GM19193 (cell line): Measurements from ENCODE around the gene TMEM272.

Experiments
- POLR2A ChIP-seq: IDR thresholded peaks from 4 replicates; pipeline ENCODE4 v1.6.1; 2011; ENCODE audit not compliant: insufficient read depth, insufficient read length; ENCODE audit errors: extremely low read depth

Gene TMEM272

DNA sequence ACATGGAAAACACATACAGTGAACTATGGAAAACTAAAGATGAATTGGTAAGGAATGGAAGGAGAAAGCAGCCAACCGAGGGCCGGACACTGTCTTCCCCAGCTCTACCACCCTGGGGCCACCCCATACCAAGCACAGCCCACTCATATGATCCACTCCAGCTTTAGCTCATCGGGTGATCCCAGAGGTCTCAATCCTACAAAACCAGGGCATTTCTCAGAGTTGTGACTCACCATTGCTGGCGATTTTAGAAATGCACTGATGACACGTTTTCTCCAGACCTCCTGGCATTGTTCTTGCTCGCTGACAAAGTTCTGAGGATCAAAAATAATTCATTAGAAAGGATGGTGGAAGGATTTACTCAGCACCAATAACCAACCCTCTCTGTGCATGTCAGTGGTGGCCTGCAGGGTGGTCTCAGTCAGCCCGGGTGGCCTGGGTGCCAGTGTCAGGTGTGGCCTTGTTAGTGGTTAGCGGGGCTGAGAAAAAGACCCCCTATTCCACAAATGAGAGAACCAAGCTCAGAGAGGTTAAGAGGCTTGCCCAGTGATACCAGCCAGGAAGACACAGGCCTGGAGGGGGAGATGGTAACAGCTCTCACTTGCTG, 6.6 kb downstream of the TMEM272 start:
- TF ChIP-seq POLR2A: no peak

DNA sequence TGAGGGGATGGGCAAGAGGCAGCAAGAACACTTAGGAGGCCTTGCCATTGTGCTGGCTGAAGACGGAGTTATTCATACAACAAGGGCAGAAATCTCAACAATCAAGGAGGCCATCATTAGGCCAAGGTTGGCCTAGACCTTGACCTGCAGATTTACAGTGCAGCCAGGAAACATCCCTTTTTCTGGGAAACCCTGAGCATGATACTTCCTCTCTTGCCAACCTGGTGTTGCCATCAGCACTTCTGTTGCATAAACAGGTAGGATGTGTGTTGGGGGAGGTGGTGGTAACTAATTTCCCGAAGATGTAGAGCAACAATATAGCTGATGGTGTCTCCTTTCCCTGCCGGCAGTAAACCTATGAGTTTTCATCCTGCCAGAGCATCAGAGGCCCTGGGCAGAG, 8.0 kb downstream of the TMEM272 start:
- TF ChIP-seq POLR2A: no peak

DNA sequence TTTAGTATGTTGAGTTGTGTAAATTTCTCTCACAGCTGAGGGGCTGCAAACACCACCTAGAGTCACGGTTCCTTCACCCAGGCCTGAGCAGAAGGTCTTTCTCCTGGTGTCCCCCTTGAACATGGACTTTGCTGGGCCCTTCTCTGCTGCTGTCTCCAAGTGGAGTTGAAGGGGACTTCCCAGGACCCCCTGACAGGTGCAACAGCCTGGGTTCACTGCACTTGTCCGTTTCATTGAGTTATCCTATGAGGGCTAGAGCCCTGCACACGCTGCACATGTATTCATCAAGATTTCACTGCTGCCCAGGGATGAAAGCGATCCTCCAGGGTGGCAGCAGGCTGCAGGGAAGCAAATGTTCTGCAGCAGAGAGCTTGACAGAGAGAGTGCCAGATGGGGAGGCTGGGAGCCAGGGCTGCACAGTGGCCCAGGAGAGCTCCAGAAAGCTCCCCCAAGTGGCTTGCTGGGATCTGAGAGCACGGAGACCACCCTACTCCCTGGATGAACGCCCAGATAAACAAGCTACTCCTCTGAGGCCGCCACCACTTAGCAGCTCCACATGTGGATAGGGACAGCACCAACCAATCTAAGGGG, 10.3 kb downstream of the TMEM272 start:
- TF ChIP-seq POLR2A: no peak

DNA sequence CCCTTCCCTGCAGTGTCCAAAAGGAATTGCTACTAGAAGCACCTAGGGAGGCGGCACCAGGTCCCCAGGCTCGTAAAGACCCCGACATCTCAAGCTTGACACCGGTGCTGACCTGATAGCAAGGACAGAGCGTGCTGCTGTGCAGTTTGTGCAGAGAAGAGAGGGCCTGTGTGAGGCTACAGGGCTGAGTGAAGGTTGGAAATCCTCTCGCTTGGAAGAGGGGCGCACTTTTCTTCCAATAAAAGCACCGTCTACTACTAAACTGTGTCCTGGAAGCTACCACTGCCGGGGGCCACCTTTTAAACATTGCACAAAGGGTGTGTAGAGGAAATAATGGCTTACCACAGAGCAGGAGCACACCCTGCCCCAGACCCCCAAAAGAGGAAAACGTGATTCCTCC, 11.0 kb downstream of the TMEM272 start:
- no peak for TF ChIP-seq POLR2A

DNA sequence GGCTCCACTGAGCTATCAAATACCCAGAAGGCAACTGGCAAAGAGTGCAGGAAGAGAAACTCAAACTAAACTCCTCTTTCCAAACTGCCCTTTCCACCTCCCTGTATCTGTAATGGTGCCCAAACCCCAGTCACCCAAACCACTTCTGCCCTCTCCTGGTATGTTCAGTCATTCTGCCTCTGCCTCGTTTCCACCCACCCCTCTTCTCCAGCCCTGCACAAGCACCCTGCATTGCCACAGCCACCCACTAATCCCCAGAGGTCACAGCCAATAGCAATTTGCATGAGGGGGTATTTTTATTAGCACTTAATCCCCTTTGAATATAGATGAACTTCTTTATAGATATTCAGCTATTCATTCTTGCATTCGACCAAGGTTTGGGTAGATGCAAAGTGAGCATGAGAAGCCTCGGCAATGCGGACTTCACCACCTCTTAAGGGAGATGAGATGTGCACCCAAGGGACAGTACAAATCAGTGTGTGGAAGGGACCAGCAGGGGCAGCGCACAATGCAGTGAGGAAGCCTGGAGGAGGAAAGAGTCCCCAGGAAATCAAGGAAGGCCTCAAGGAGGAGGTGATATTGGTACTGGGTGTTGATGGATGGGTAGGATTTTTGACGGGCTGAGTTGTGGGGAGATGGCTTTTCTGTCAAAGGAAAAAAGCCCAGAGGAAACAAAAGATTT, 12.4 kb downstream of the TMEM272 start:
- no peak for TF ChIP-seq POLR2A

DNA sequence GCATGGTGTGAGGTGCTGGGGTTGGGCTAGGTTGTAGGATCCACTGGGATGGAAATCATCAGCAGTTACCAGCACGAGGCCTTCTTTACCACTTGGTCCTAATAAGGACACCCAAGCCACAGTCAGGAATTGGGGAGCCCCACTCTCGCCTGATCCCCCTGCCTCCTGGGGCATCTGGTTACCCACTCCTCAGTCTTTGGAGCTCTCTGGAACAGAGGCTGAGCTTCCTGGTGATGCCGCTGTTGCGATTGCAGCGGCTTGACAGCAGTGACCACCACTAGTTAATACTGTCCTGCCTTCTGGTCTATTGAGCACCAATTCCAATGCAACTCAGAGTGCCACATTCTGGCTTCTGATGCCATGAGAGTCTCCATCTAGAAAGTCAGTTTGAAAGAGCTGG, 13.5 kb downstream of the TMEM272 start:
- TF ChIP-seq POLR2A: no peak

DNA sequence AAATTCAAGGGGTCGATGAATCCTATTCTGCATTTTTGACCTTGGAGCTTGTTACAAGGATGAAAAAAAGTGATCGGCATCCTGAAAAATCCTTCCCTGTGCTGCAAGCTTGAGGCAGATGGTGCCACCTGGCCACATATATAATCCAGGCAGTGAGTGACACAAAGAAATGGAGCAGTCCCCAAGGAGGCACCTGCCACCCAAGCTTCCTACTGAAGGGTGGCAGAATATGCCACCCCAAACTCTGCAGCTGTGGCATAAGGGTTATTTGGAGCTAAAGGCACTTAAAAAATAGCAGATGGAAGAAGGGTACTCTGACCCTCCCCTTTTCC, 15.4 kb downstream of the TMEM272 start:
- TF ChIP-seq POLR2A: no peak

DNA sequence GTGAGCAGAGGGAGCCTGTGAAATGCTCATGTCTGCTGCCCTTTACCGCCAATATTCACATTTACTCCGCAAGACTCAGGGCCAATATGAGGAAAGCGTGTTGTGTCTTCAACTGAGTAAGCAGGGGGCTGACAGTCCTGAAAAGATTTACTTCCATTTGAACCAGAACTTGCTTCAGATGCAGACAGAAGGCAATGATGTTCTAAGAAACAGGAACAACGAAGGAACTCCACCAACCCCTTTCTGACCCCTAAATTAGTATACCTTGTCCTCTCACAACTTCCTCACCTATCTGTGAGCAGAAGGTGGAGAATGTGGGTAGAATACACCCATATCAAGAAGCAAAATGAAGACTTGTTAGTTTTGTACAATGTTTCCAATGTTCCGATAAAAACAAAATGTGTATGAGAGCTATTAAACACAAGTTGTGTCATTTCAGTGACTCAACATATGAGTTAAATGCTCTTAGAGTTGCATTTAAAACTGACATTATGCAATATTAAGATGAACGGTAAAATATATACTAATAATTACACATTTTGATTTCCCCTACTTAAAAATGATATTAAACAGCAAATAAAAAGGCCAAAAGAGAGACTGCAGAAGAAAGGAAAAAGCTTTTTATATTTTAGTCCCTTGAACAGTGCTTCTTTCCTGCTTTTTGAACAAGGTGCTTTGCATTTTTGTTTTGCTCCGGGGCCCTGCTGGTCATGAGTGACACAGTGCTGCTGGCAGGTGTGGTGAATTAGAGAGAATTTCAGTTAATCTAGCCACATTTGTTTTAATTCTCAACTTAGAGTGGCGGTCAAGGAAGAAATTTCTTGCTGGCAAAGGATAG, 16.0 kb downstream of the TMEM272 start:
- no peak for TF ChIP-seq POLR2A

DNA sequence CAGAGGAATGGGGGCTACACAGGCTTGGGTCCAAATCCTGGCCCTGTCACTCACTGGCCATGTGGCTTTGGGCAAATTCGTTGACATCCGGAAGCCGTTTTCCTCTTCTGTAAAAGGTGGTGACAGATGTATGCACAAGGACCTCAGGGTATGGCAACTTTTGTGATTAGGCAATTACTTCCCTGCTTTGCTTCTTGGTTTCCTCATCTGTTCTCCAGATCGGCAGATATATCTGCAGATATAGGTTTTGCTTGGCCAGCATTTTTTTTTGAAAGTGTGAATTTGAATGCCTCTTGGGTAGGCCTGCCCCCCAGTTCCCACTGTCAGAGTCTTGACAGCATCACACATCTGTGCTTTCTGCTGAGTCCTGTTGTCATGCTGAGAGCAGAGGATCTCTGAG, 17.7 kb downstream of the TMEM272 start:
- no peak for TF ChIP-seq POLR2A

DNA sequence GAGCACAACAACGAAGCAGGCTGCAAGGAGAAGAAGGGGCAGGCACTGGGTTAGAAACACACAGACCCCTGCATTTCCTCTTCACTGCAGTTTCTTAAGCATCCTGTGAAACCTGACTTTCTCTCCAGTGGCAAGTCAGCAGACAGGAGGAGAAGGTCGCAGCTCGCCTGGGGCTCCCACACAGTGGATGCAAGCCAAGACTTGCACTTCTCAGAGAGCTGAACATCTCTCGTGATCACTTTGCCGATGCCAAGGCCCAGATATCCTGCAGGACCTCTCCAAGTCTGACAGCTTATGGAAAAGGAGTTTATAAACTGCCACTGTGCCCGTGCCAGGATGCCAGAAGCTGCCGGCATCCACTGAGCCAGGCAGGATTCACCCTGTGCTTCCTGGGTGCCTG, 18.4 kb downstream of the TMEM272 start:
- no peak for TF ChIP-seq POLR2A

DNA sequence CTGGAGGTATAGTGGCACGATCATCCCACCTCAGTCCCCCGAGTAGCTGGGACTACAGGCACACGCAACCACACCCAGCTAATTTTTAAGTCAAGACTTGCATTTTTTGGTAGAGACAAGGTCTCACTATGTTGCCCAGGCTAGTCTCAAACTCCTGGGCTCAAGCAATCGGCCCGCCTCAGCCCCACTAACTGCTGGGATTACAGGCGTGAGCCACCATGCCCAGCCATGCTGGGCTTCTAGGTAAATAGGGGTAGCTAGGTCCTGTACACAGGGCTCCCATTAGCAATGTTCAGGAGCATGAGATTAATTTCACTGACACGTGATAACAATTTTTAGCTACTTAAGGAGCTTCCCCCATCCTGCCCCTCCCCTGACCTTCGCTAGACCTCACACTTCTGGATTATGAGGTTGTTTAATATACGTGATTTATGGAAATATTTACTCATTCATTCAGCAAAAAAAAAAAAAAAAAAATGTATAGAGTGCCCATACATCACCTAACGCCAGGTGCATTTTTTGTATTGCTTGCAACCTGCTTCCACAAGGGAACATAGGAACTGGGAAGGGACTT, 19.2 kb downstream of the TMEM272 start:
- no peak for TF ChIP-seq POLR2A

DNA sequence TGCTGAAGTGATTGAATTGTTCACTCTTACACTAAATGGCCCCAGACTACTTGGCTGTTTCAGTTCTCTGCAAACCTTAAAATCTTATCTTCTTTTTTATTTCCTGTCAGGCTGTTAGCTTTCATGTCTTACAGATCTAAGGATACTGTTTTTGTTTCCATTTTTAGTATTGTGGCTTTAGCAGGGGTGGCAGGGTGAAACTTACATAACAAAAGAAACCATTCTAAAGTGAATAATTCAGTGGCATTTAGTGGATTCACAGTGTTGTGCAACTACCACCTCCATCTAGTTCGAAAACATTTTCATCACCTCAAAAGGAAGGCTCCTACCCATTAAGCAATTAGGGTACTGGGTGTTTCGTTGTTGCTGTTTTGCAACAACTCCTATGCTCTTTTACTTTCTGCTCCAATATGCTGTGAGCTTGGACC, 19.8 kb downstream of the TMEM272 start:
- no peak for TF ChIP-seq POLR2A

DNA sequence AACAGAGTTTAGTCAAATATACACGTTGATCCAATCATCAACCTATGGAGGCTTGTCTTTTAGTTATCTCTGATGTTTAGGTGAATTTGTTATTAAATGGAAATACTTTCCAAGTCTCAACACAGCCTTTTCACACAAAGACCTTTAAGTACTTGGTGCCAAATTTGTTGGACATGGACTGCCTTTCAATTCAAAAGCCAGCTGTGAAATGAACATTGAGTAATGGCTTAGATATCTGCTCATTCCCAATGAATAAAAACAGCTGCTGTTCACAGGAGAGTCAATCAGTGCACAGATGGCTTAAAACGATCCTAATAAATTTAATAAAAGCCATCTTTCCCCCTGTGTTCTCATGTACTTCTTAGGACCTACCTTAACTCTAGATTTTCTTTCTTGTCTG, 21.1 kb downstream of the TMEM272 start:
- no peak for TF ChIP-seq POLR2A

DNA sequence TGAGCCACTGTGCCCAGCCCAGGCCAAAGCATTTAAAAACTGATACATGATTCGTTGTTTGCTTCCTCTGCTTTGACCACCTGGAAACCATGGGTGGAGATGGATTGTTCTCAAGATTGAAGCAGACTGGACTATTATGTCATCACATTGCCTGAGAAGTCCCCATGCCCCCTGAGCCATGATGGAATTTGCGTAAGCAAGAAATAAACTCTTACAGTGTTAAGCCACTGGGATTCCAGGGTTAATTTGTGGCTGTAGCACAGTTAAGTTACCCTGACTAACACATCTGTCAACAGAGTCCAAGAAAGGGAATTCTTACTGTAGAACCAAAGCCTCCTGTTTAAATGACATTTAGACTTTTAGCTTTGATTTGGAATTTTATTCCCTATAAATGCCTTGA, 21.6 kb downstream of the TMEM272 start:
- no peak for TF ChIP-seq POLR2A

DNA sequence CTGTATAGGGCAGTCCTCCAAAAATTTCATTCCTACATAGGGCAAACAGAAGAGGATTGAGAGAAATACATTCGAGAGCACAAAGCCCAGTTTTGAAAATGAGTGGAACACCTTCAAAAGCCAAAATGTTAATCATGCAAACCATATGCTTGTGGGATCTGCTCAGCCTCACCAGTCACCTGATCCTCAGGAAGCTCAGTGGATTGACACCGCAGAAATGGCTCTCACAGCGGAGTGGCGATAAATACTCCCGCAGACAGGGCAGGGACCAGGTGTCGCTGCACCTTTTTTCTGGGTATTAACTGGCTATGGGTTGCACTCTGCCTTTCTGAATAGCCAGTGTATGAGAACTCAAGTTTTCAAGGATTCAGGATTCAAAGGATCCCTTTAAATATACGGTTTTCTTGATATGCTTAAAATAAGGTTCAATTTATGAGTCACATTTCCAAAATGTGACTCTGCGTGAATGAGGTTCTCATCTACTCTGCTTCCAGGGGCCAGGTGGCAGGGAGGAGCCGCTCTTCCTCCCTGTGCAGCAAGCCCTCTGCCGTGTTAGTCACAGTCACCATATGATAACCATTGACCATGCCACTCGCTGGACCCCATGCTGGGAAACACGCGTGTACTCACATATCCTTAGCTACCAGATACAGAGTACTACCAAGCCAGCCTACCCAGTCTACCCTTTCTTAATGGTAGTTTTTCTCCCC, 22.7 kb downstream of the TMEM272 start:
- no peak for TF ChIP-seq POLR2A
